Small intestine (tissue), 7 donors: ENCODE data around the gene TSPAN9. TPM values are rescaled to one million over a fixed set of nuclear protein-coding genes. Genes with fewer than 3 reads are reported as not detected.

Experiments used
- DNase-seq, 2 donors: peaks; one replicate each; pipeline versions ENCODE4 v3.0.0 to v3.0.0-alpha.2; 2013
- FAIRE-seq: peaks from 2 replicates; lab custom pipeline; 2012; peaks lifted over from hg19 to GRCh38; lab: Jason Lieb, UNC
- H3K27ac ChIP-seq, 3 donors: one replicate each; pipeline ENCODE4 v1.5.1; 2013; ENCODE audit warnings: low read length in 2 of 3, mild to moderate bottlenecking in 2 of 3, control low read depth in 1 of 3, inconsistent platforms in 1 of 3, low read depth in 1 of 3, moderate library complexity in 1 of 3
- H3K27me3 ChIP-seq, 3 donors: one replicate each; pipeline ENCODE4 v1.6.1; 2013; ENCODE audit warnings: low read length in 3 of 3, inconsistent platforms in 1 of 3; ENCODE audit not compliant: control insufficient read depth in 3 of 3, insufficient read depth in 3 of 3
- H3K36me3 ChIP-seq, 3 donors: one replicate each; pipeline ENCODE4 v1.6.1; 2013; ENCODE audit warnings: low read length in 3 of 3, inconsistent platforms in 1 of 3, low read depth in 1 of 3, mild to moderate bottlenecking in 1 of 3, moderate library complexity in 1 of 3; ENCODE audit not compliant: control insufficient read depth in 3 of 3, insufficient read depth in 2 of 3
- H3K4me1 ChIP-seq, 3 donors: one replicate each; pipeline ENCODE4 v1.6.1; 2013; ENCODE audit warnings: low read length in 2 of 3, inconsistent platforms in 1 of 3, low read depth in 1 of 3, mild to moderate bottlenecking in 1 of 3, moderate library complexity in 1 of 3; ENCODE audit not compliant: control insufficient read depth in 3 of 3, insufficient read depth in 2 of 3
- H3K4me3 ChIP-seq, 3 donors: one replicate each; pipeline ENCODE4 v1.5.1; 2013; ENCODE audit warnings: low read length in 3 of 3, control low read depth in 1 of 3, inconsistent platforms in 1 of 3, low read depth in 1 of 3, mild to moderate bottlenecking in 1 of 3, moderate library complexity in 1 of 3
- H3K9me3 ChIP-seq, 2 donors: one replicate each; pipeline ENCODE4 v1.6.1; 2013; ENCODE audit warnings: low read depth in 1 of 2, low read length in 1 of 2; ENCODE audit not compliant: control insufficient read depth in 2 of 2, insufficient read depth in 1 of 2
- WGBS, 3 donors: extraction: QIAGEN DNeasy Blood & Tissue Kit; methylation state at CpG; one replicate each; pipeline ENCODE4 v1.1.7; 2013; 5-methylcytosine and 5-hydroxymethylcytosine counted together
- polyA plus RNA-seq, 4 donors: library from polyadenylated mRNA; stranded (reverse) in 3 of 4; unstranded in 1 of 4; fragments of 200-250 nt in 3 of 4; fragments of 120-200 nt in 1 of 4; gene quantifications; one replicate each; pipeline versions ENCODE4 v1.2.1 to v1.2.3, GENCODE V29; 2013
- donor health status: healthy with polysubstance abuse.
- donor health status: control.
- donor health status: control.
- donor health status: Bipolar disorder and iron deficiency.
- donor health status: healthy.

The TSPAN9 gene
- polyA plus RNA-seq, 4 donors: 1.3 to 25.5 (median 12.8) TPM

DNA sequence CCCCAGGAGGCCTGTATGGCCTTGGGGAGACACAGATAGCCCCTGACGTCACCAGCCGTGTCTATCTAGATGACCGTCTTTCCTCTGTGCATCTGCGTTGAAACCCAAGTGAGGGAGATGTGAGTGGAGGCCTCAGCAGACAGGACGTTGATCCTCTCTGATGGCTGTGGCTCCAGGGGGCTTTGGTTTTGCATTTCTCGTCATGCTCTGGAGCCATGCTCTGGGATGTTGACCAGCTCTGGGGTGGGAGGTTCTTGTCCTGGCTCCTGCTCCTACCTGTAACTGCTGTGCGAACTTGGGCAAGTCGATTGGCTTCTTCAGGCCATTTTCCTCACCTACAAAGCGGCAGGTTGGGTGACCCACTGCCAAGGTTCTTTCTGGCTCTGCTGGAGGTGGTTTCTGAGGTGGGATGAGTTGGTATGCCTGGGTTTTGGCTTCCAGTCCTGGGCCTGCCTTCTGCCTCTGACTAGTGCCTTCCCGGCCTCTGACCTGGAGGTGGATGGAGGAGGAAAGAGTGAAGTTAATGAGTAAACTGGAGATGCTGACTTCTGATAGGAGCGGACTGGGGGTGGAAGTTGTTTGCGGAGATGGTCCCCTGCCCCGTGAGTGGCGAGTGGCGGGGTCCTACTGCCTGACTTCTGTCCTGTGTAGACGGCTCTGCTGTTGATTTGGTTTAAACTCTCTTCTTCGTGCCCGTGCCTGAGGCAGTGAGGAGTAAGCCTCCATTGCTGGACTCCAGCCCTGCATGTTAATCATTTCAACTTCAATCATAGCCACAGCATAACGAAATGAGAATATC, 8.4 kb downstream of the TSPAN9 start:
- Histone ChIP-seq H3K9me3 (no peaks in the 10 kb centered on the region), H3K4me3 (peak overlapping the region in 2 of 3 donors; percentile 29 to 30)
- 41 to 59% (median 42%) methylated on average over 19 of the region's 19 CpGs for WGBS, 3 donors

DNA sequence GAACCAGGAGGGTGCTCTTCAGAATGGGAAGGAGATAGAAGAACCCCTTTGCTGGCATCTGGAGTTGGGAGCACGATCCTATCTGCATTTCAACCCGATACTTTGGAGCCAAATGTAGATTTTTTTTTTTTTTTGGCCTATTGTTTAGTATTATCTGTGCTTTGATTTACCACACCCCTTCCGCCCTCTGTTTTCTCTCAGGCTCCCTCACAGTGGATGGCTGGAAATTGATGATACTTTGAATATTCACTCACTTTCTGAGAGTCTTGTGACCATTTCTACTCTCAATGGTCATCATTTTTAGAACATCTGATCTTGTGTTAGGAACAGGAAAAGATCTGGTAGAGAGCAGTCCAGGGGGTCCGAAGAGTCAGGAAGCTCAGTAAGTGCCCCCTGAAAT, 9.0 kb downstream of the TSPAN9 start:
- FAIRE-seq (no peak), DNase-seq (no peak)
- H3K27ac ChIP-seq: peak overlapping the region in 2 of 3 donors; percentile 32 to 75
- no peaks in the 10 kb centered on the region for H3K27me3 ChIP-seq
- peaks cover 0 to 28% (median 0%) of the 10 kb centered on the region in 3 donors for H3K36me3 ChIP-seq
- no peaks in the 10 kb centered on the region for H3K9me3 ChIP-seq
- WGBS, 3 donors: 32 to 69% (median 41%) methylated on average over 4 of the region's 4 CpGs
- H3K4me1 ChIP-seq: peaks cover 3 to 50% (median 5%) of the 10 kb centered on the region in 3 donors
- H3K4me3 ChIP-seq: no peak overlapping the region

More for the DNA sequence above, 8.4 kb downstream of the TSPAN9 start:
- DNase-seq (peak; percentile 69 to 78), FAIRE-seq (no peak)
- Histone ChIP-seq H3K36me3 (peaks cover 0 to 28% (median 0%) of the 10 kb centered on the region in 3 donors), H3K4me1 (peaks cover 3 to 56% (median 5%) of the 10 kb centered on the region in 3 donors), H3K27ac (peak overlapping the region in 2 of 3 donors; percentile 32 to 75), H3K27me3 (no peaks in the 10 kb centered on the region)

DNA sequence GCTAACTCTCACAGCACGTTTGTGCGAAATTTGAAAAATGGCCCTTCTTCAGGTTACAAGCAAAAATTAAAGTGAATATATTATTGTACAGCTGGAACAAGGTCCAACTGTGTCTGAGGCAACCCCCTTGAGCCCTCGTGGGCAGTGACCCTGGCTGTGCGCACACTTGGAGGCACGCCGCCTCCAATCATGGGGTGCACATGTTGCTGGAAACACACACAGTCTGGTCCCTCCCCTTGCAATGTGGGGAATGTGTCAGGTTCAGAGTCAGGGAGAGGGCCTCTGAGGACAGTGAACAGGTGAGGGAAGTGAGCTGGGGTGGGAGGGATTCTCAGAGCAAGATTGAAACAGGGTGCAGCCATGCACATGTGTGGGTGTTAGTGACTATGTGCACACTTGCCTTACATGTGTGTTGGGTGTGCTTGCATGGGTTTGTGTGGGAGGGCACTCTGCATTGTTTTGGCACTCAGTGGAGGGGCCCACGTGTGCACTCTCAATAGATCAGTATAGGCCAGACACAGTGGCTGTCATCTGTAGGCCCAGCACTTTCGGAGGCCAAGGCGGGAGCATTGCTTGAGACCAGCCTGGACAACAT, 9.6 kb downstream of the TSPAN9 start:
- H3K27ac ChIP-seq: peak overlapping the region in 1 of 3 donors; percentile 75
- H3K4me1 ChIP-seq: peaks cover 3 to 47% (median 5%) of the 10 kb centered on the region in 3 donors
- H3K9me3 ChIP-seq: no peaks in the 10 kb centered on the region
- FAIRE-seq (no peak), DNase-seq (peak in 1 of 2 donors; percentile 81)
- H3K27me3 ChIP-seq: no peaks in the 10 kb centered on the region
- H3K4me3 ChIP-seq: no peak overlapping the region
- 82 to 87% (median 84%) methylated on average over 9 of the region's 9 CpGs for WGBS, 3 donors
- H3K36me3 ChIP-seq: peaks cover 0 to 28% (median 0%) of the 10 kb centered on the region in 3 donors

DNA sequence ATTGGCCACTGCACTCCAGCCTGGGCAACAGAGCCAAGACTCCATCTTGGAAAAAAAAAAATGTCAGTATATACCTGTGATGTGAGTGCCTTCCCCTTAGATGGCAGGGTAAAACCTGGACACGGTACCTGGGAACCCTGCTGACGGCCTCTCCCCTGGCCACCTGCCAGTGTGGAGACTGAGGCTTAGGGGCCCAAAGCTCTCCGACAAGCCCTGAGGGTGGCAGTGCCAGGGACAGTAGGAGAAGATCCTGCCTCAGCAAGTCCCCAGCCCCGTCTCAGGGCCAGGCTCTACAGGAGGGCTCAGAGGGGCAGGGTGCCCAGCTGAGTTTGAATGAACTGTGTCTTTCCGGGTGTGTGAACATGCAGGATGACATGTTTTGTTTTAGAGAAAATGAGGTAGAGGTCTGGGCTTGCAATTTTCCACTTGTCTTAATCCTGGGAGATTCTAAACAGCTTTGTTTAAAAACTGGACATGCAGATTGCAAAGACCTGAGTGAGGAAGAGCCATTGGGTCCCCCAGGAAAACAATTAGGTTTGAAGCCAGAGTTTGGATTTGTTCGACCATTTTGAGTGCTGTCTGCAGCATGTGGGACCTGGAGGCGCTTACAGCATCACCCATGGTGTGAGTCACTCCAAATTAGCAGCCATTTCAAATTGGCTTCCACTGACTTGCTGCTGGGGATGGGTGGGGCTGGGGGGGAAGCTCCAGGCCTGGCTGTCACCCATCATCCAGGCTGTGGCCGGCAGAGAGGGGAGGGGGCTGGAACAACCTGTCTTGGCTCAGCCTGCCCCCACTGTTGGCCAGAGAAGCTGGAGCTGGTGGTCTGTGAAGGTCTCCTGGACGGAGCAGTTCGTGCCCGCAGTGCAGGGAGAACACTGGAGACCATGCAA, 10.8 kb downstream of the TSPAN9 start:
- Histone ChIP-seq H3K27me3 (no peaks in the 10 kb centered on the region), H3K4me3 (no peak overlapping the region), H3K36me3 (peaks cover 0 to 32% (median 0%) of the 10 kb centered on the region in 3 donors), H3K9me3 (no peaks in the 10 kb centered on the region), H3K4me1 (peaks cover 3 to 36% (median 5%) of the 10 kb centered on the region in 3 donors), H3K27ac (no peak overlapping the region)
- FAIRE-seq: no peak
- 82 to 87% (median 84%) methylated on average over 11 of the region's 11 CpGs for WGBS, 3 donors
- DNase-seq: no peak

DNA sequence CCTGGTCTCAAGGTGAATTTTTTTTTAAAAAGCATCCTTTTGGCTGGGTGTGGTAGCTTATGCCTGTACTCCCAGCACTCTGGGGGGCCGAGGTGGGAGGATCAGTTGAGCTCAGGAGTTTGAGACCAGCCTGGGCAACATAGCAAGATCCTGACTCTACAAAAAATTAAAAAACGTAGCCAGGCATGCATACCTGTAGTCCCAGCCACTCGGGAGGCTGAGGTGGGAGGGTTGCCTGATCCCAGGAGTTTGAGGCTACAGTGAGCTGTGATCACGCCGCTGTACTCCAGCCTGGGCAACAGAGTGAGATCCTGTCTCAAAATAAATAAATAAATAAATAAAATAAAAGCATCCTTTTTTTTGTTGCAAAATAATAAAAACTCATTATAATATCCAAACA, 12.4 kb downstream of the TSPAN9 start:
- no peak for FAIRE-seq
- Histone ChIP-seq H3K36me3 (peaks cover 0 to 25% (median 0%) of the 10 kb centered on the region in 3 donors), H3K4me1 (peaks cover 3 to 25% (median 5%) of the 10 kb centered on the region in 3 donors), H3K9me3 (no peaks in the 10 kb centered on the region), H3K27ac (no peak overlapping the region), H3K4me3 (no peak overlapping the region), H3K27me3 (no peaks in the 10 kb centered on the region)
- WGBS, 3 donors: 84 to 93% (median 90%) methylated on average over 5 of the region's 5 CpGs
- no peak for DNase-seq

DNA sequence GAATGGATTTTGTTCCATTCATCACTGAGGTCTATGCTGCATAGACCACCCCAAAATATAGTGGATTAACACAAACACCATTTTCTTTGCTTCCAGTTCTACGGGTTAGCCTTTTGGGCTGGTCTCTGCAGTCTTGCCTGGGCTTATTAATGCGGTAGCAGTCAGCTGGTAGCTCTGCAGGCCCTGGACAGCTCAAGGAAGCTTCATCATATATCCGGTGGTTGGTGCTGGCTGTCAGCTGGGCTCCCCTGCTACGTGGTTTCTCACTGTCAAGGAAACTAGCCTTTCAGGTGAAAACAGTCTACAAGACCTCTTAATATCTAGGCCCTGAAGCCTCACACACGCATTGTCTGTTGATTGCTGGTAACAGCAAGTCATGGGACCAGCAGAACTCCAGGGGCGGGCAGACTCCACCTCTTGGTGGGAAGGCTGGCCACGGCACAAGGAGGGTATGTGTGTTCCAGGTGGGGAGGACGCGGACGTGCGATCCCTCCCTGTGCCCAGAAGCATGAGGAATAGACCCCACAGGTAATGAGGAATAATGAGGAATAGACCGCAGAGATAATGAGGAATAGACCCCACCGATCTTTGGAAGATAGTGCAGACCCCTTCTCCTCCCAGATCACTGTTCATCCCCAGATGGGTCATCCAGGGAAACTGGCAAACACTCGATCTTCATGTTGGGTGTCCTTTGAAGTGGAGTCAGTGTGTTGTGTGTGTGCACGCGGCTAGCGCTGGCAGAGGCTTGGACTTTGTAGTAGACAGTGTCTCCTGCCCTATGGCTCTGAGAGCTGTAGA, 13.3 kb downstream of the TSPAN9 start:
- 89 to 90% (median 90%) methylated on average over 17 of the region's 17 CpGs for WGBS, 3 donors
- Histone ChIP-seq H3K4me1 (peaks cover under 1 to 16% (median 3%) of the 10 kb centered on the region in 3 donors), H3K27me3 (no peaks in the 10 kb centered on the region), H3K4me3 (no peak overlapping the region), H3K27ac (no peak overlapping the region), H3K9me3 (no peaks in the 10 kb centered on the region), H3K36me3 (peaks cover 0 to 17% (median 0%) of the 10 kb centered on the region in 3 donors)
- DNase-seq (no peak), FAIRE-seq (no peak)

DNA sequence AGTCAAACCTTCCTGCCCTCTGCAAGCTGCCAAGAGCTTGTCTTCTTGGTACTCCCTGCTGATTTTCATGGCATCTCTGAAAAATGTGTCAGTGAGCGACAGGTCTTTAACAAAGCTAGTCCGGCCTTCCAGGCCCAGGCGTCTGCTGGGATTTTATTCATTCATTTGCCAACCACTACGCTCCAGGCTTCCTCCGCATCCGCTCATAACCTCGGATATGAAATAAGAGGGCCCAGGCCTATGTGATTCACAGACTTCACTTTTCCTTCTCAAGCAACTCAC, 13.8 kb downstream of the TSPAN9 start:
- Histone ChIP-seq H3K9me3 (peaks cover 0 to under 1% of the 10 kb centered on the region in 2 donors), H3K36me3 (peaks cover 0 to 14% (median 0%) of the 10 kb centered on the region in 3 donors), H3K4me1 (peaks cover 0 to 12% (median 3%) of the 10 kb centered on the region in 3 donors), H3K27ac (no peak overlapping the region), H3K27me3 (no peaks in the 10 kb centered on the region), H3K4me3 (no peak overlapping the region)
- no peak for DNase-seq
- no peak for FAIRE-seq
- WGBS, 3 donors: 93 to 100% (median 94%) methylated on average over 7 of the region's 7 CpGs
